GM12878 (cell line): ENCODE results near the gene TP53I3. TPM values are rescaled to one million over a fixed set of nuclear protein-coding genes. Genes with fewer than 3 reads are reported as not detected.

Source experiments
- CREM ChIP-seq: IDR thresholded peaks from 2 replicates; pipeline ENCODE4 v1.6.1; 2014; ENCODE audit warnings: antibody characterized with exemption, low read depth
- EZH2 ChIP-seq: IDR thresholded peaks from 2 replicates; pipeline ENCODE4 v1.6.1; 2012; ENCODE audit warnings: low read depth, mild to moderate bottlenecking, control low read depth, inconsistent platforms, low read length, borderline replicate concordance; ENCODE audit not compliant: control insufficient read depth
- IRF4 ChIP-seq: IDR thresholded peaks from 2 replicates; pipeline ENCODE4 v1.6.1; 2011; ENCODE audit warnings: low read depth, low read length
- MYC ChIP-seq: IDR thresholded peaks from 2 replicates; pipeline ENCODE4 v1.6.1; 2011; ENCODE audit warnings: mild to moderate bottlenecking, low read length, moderate library complexity, inconsistent platforms; ENCODE audit not compliant: insufficient read depth, insufficient replicate concordance, insufficient read length, severe bottlenecking
- NKRF ChIP-seq: fragments of 450-650 bp; conservative IDR thresholded peaks from 2 replicates; pipeline ENCODE4 v1.6.1; 2017; ENCODE audit warnings: mild to moderate bottlenecking, moderate library complexity
- RCOR1 ChIP-seq: conservative IDR thresholded peaks from 2 replicates; pipeline ENCODE4 v1.6.1; 2012; ENCODE audit warnings: low read depth, low read length, improper control_type of control experiment
- STAT1 ChIP-seq: fragments of 450-650 bp; conservative IDR thresholded peaks from 2 replicates; pipeline ENCODE4 v1.6.1; 2014; ENCODE audit warnings: antibody characterized with exemption, mild to moderate bottlenecking
- polyA plus RNA-seq, 11 experiments: library from polyadenylated mRNA; depleted of rRNA in 4 of 11; unstranded in 6 of 11; stranded (reverse) in 5 of 11; fragments of >200 nt; fragmentation: Nextera tagmentation in 4 of 11; fragmentation: Illumina TruSeq in 1 of 11; extraction: Ambion mirVana in 4 of 11; extraction: Trizol in 1 of 11; gene quantifications; 1 replicate in 1 of 11; 2 replicates in 10 of 11; pipeline versions ENCODE4 v1.2.1 to v1.2.3, GENCODE V29; 2011 to 2016; ENCODE audit warnings: inconsistent platforms in 2 of 11, missing spikeins in 2 of 11, low read depth in 1 of 11
- total RNA-seq, 4 experiments: library from RNA; depleted of rRNA in 3 of 4; stranded (reverse); fragments of >200 nt in 3 of 4; fragmentation: Illumina TruSeq in 1 of 4; extraction: Trizol in 1 of 4; gene quantifications; 2 replicates each; pipeline versions ENCODE4 v1.2.1 to v1.2.3, GENCODE V29; 2013 to 2021
- TF ChIP-seq, protein P1 (sequence below): fragments of 450-650 bp; IDR thresholded peaks from 2 replicates; pipeline ENCODE4 v1.6.1; 2017; ENCODE audit warnings: mild to moderate bottlenecking, low read depth, inconsistent platforms; ENCODE audit not compliant: poor library complexity, severe bottlenecking

The TP53I3 gene
- total and polyA plus RNA-seq, 10 of the 15 experiments (the other 5 are each of a cell fraction or from before 2014, with no cell fraction given) = 1.4 to 57.4 (median 11.6) TPM

DNA sequence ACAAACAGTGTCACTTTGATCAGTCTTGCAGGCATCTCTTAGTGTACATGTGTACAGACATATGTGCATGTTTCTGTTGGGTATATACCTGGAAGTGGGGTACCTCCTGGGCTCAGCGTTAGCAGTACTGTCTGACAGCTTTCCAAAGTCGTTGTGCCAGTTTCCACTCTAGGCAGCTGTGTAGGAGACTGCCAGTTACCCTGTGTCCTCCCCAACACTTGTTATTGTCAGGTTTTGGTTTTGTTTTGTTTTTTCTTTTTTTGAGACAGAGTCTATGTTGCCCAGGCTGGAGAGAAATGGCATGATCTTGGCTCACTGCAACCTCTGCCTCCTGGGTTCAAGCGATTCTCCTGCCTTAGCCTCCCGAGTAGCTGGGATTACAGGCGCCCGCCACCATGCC is 28.9 kb downstream of the TP53I3 start (continued):
- TF ChIP-seq MYC = no peak
- TF ChIP-seq CREM = no peak
- TF ChIP-seq, protein P1, sequence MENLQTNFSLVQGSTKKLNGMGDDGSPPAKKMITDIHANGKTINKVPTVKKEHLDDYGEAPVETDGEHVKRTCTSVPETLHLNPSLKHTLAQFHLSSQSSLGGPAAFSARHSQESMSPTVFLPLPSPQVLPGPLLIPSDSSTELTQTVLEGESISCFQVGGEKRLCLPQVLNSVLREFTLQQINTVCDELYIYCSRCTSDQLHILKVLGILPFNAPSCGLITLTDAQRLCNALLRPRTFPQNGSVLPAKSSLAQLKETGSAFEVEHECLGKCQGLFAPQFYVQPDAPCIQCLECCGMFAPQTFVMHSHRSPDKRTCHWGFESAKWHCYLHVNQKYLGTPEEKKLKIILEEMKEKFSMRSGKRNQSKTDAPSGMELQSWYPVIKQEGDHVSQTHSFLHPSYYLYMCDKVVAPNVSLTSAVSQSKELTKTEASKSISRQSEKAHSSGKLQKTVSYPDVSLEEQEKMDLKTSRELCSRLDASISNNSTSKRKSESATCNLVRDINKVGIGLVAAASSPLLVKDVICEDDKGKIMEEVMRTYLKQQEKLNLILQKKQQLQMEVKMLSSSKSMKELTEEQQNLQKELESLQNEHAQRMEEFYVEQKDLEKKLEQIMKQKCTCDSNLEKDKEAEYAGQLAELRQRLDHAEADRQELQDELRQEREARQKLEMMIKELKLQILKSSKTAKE = no peak
- TF ChIP-seq EZH2 = no peak
- no peak for TF ChIP-seq IRF4
- no peak for TF ChIP-seq NKRF
- TF ChIP-seq STAT1 = no peak
- no peak for TF ChIP-seq RCOR1
